GM12801 (cell line): ENCODE data around the gene TRMT13.

ENCODE experiments used
- CTCF ChIP-seq: IDR thresholded peaks from one replicate; pipeline ENCODE4 v1.5.1; 2011; ENCODE audit warnings: control low read depth; ENCODE audit not compliant: insufficient read length; ENCODE audit errors: extremely low read depth

The TRMT13 gene

GRCh38 chr1:100141192-100141591 is 8.2 kb downstream of the TRMT13 start:
- no peak for TF ChIP-seq CTCF

DNA sequence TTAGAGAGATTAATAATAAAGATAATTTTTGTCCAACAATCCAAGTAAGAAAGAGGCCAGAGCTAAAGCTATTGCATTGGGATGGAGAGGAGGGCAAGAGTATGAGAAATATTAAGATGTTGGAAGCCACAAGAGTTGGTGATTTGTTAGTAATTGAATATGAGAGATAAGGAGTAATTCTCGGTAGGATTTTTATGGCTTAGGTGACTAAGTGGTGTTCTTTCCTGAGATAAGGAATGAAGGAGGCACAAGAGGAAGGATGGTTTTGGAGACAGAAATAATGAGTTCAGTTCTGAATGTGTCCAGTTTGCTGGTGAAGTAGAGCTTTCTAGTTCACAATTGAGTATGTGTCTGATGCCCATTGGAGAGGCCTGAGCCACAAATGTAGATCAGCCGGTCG is 9.4 kb downstream of the TRMT13 start:
- TF ChIP-seq CTCF = no peak

DNA sequence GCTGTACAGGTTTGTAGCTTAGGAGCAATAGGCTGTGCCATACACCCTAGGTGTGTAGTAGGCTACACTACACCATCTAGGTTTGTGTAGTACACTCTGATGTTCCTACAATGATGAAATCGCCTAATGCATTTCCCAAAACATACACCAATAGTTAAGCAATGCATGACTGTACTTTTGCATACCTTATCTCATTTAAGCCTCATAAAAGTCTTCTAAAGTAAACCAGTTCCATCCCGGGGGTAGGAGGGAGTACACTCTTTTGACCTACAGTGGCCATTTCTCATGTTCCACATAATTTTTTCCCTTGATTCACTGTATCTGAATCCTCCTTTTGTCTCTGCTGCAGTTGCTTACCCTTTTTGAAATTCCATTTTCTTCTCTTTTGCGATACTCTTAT is 12.2 kb downstream of the TRMT13 start:
- no peak for TF ChIP-seq CTCF

- TF ChIP-seq CTCF = no peak
These were observed 14.0 kb downstream of the TRMT13 start for GRCh38 chr1:100146958-100147357.

GRCh38 chr1:100147875-100148274 is 14.9 kb downstream of the TRMT13 start:
- TF ChIP-seq CTCF = no peak

DNA sequence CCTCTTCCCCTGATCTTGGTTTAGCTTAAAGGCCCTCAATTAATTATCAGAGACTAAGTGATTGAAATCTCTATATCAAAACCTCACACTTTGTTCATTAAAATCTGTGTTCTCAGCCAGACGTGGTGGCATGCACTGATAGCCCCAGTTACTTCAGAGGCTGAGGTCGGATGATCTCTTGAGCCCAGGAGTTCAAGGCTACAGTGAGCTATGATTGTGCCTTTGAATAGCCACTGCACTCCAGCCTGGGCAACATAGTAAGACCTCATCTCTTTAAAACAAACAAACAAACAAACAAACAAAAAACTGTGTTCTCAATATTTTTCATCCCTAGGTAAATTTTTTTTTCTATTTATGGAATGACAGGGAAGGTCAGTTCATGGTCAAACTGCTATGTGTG is 18.7 kb downstream of the TRMT13 start:
- no peak for TF ChIP-seq CTCF

DNA sequence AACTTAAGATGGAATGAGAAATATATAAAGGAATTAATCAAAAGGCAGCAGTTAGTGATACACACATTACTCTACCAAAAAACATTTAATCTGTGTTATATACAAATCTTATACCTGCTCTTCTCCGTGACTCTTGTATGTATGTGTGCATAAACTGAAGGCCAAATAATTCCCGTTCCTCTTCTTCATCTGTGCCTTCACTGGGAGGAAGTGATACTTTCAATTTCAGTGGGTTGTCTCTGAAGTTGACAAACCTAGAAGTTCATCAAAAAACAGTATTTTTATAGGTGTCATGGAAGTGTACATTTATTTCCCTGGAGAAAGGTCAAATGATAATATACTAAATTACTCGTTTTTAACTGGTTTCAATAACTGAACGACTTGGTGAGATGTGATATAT is 19.3 kb downstream of the TRMT13 start:
- TF ChIP-seq CTCF = no peak

DNA sequence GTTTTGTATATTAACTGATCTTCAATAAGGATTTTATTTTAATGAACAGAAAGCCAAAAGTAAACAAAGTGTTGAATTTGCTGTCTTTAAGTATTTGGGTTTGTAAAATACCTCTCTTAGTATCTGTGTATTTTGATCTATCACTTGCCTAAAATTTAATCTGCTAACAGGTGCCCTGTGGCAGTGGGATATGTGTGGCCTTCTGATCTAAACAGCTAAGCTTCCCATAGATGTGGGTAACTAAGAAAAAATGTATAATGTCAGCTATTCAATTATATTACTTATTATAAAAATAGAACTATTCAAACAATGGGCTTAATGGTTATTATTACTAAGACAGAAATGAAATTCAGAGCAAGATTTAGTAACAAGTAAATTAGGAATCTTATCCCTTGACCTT is 29.9 kb downstream of the TRMT13 start:
- TF ChIP-seq CTCF = no peak
